WTC11 (cell line): Measurements from ENCODE around the gene CD8A.
"Not testable (repeated sequence)": the region's sequence is repeated elsewhere in the genome, so short reads cannot be mapped to it uniquely, and the experiment has no call there.

Source experiments
- FOXK1 ChIP-seq: sonication (generic); formaldehyde crosslinking; IDR thresholded peaks from 2 replicates; pipeline ENCODE4 v1.8.0; 2022; ENCODE audit warnings: mild to moderate bottlenecking, moderate library complexity, missing genetic modification reagents
- HMGA2 ChIP-seq: fragments of 250-450 bp; sonication (Bioruptor Pico); IDR thresholded peaks from 2 replicates; pipeline ENCODE4 v1.4.0; 2021; ENCODE audit warnings: mild to moderate bottlenecking, moderate library complexity
- IRF2 ChIP-seq: sonication (generic); formaldehyde crosslinking; IDR thresholded peaks from 2 replicates; pipeline ENCODE4 v1.8.0; 2022; ENCODE audit warnings: low read depth, missing genetic modification reagents, borderline replicate concordance
- JUN ChIP-seq: sonication (generic); formaldehyde crosslinking; IDR thresholded peaks from 2 replicates; pipeline ENCODE4 v1.8.0; 2023; ENCODE audit warnings: mild to moderate bottlenecking, missing genetic modification reagents
- NR2C2 ChIP-seq: sonication (generic); formaldehyde crosslinking; IDR thresholded peaks from 2 replicates; pipeline ENCODE4 v1.8.0; 2022; ENCODE audit warnings: mild to moderate bottlenecking, missing genetic modification reagents
- PREB ChIP-seq: sonication (generic); formaldehyde crosslinking; IDR thresholded peaks from 2 replicates; pipeline ENCODE4 v1.8.1; 2022; ENCODE audit warnings: mild to moderate bottlenecking, missing genetic modification reagents, moderate library complexity, borderline replicate concordance
- ZNF263 ChIP-seq: sonication (generic); formaldehyde crosslinking; IDR thresholded peaks from 2 replicates; pipeline ENCODE4 v1.8.1; 2022; ENCODE audit warnings: low read depth, mild to moderate bottlenecking, moderate library complexity, missing genetic modification reagents
- ZNF423 ChIP-seq: fragments of 250-450 bp; sonication (Bioruptor Pico); IDR thresholded peaks from 2 replicates; pipeline ENCODE4 v2.1.2; 2022; ENCODE audit warnings: mild to moderate bottlenecking, moderate library complexity
- TF ChIP-seq, protein P1 (sequence below): fragments of 200-600 bp; IDR thresholded peaks from 2 replicates; pipeline ENCODE4 v1.8.0; 2022; ENCODE audit warnings: antibody characterized with exemption
- TF ChIP-seq, protein P2 (sequence below): sonication (generic); formaldehyde crosslinking; conservative IDR thresholded peaks from 2 replicates; pipeline ENCODE4 v1.8.1; 2022; ENCODE audit warnings: mild to moderate bottlenecking, missing genetic modification reagents
- TF ChIP-seq, protein P3 (sequence below): sonication (generic); formaldehyde crosslinking; IDR thresholded peaks from 2 replicates; pipeline ENCODE4 v1.8.0; 2023; ENCODE audit warnings: missing genetic modification reagents, mild to moderate bottlenecking, borderline replicate concordance

DNA sequence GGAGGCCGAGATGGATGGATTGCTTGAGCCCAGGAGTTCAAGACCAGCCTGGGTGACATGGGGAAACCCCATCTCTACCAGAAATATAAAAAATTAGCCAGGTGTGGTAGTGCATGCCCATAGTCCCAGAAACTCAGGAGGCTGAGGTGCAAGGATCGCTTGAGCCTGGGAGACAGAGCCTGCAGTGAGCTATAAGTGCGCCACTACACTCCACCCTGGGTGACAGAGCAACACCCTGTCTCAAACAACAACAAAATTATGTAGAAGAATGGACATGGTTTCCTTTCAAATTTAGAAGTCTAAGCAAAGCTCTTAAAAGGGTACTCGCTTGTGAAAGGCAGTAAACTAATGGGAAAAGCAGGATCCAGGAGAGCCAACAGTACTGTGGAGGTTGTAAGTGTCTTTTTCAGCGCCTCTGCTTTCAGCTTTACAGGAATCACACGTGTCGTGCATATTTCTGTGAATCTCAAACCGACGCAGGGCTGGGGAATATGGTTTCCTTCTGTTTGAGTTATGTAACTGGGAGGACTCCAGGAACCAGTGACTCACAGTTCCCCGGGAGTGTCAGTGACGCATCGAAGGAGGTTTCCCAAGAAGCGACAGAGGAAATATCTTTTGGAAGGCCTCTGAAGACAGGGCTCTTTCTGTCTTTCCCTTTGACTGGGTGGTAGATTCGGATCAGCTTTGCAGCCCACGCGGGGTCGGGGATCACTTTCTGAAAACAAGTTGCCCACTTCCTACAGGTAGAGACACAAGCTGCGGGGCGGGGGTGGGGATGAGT, 46.4 kb upstream of the CD8A start:
- not testable (repeated sequence) for TF ChIP-seq FOXK1; IRF2; ZNF423 (CRISPR knock-in tag); JUN (CRISPR knock-in tag); HMGA2 (CRISPR knock-in tag); ZNF263; NR2C2 (CRISPR knock-in tag); PREB (CRISPR knock-in tag)
- TF ChIP-seq, protein P1, sequence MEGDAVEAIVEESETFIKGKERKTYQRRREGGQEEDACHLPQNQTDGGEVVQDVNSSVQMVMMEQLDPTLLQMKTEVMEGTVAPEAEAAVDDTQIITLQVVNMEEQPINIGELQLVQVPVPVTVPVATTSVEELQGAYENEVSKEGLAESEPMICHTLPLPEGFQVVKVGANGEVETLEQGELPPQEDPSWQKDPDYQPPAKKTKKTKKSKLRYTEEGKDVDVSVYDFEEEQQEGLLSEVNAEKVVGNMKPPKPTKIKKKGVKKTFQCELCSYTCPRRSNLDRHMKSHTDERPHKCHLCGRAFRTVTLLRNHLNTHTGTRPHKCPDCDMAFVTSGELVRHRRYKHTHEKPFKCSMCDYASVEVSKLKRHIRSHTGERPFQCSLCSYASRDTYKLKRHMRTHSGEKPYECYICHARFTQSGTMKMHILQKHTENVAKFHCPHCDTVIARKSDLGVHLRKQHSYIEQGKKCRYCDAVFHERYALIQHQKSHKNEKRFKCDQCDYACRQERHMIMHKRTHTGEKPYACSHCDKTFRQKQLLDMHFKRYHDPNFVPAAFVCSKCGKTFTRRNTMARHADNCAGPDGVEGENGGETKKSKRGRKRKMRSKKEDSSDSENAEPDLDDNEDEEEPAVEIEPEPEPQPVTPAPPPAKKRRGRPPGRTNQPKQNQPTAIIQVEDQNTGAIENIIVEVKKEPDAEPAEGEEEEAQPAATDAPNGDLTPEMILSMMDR, result not testable (repeated sequence)
- TF ChIP-seq, protein P2, sequence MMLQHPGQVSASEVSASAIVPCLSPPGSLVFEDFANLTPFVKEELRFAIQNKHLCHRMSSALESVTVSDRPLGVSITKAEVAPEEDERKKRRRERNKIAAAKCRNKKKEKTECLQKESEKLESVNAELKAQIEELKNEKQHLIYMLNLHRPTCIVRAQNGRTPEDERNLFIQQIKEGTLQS (CRISPR knock-in tag), result not testable (repeated sequence)
- TF ChIP-seq, protein P3, sequence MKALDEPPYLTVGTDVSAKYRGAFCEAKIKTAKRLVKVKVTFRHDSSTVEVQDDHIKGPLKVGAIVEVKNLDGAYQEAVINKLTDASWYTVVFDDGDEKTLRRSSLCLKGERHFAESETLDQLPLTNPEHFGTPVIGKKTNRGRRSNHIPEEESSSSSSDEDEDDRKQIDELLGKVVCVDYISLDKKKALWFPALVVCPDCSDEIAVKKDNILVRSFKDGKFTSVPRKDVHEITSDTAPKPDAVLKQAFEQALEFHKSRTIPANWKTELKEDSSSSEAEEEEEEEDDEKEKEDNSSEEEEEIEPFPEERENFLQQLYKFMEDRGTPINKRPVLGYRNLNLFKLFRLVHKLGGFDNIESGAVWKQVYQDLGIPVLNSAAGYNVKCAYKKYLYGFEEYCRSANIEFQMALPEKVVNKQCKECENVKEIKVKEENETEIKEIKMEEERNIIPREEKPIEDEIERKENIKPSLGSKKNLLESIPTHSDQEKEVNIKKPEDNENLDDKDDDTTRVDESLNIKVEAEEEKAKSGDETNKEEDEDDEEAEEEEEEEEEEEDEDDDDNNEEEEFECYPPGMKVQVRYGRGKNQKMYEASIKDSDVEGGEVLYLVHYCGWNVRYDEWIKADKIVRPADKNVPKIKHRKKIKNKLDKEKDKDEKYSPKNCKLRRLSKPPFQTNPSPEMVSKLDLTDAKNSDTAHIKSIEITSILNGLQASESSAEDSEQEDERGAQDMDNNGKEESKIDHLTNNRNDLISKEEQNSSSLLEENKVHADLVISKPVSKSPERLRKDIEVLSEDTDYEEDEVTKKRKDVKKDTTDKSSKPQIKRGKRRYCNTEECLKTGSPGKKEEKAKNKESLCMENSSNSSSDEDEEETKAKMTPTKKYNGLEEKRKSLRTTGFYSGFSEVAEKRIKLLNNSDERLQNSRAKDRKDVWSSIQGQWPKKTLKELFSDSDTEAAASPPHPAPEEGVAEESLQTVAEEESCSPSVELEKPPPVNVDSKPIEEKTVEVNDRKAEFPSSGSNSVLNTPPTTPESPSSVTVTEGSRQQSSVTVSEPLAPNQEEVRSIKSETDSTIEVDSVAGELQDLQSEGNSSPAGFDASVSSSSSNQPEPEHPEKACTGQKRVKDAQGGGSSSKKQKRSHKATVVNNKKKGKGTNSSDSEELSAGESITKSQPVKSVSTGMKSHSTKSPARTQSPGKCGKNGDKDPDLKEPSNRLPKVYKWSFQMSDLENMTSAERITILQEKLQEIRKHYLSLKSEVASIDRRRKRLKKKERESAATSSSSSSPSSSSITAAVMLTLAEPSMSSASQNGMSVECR (CRISPR knock-in tag), result not testable (repeated sequence)
